ENCODE measurements around the gene DGKB. TPM values are rescaled to one million over a fixed set of nuclear protein-coding genes. Genes with fewer than 3 reads are reported as not detected.
A peak's percentile ranks its signal among the peaks of the same experiment; 100 is the strongest.

The DGKB gene
- total and polyA plus RNA-seq, 8 donors: 0.20 to 260 (median 3.2) TPM; not detected in 4

GRCh38 chr7:14179781-14180180 is 722.8 kb downstream of the DGKB start:
- H3K36me3 ChIP-seq: no peaks in the 10 kb centered on the region
- no peaks in the 10 kb centered on the region for H3K9me3 ChIP-seq
- intact Hi-C loops (cut with DNase I; ENCODE audit: low total_unique reads): no loop called here
- no peaks in the 10 kb centered on the region for H3K27me3 ChIP-seq
- no peak overlapping the region for H3K4me3 ChIP-seq
- 67 to 79% (median 74%) methylated on average over 6 of the region's 6 CpGs for WGBS, 5 donors
- no peak overlapping the region for H3K27ac ChIP-seq
- DNase-seq: no peak
- TF ChIP-seq POLR2AphosphoS5 (IDR thresholded peaks at IDR 0.05): no peak
- H3K4me1 ChIP-seq: no peaks in the 10 kb centered on the region

- TF ChIP-seq, protein P1, sequence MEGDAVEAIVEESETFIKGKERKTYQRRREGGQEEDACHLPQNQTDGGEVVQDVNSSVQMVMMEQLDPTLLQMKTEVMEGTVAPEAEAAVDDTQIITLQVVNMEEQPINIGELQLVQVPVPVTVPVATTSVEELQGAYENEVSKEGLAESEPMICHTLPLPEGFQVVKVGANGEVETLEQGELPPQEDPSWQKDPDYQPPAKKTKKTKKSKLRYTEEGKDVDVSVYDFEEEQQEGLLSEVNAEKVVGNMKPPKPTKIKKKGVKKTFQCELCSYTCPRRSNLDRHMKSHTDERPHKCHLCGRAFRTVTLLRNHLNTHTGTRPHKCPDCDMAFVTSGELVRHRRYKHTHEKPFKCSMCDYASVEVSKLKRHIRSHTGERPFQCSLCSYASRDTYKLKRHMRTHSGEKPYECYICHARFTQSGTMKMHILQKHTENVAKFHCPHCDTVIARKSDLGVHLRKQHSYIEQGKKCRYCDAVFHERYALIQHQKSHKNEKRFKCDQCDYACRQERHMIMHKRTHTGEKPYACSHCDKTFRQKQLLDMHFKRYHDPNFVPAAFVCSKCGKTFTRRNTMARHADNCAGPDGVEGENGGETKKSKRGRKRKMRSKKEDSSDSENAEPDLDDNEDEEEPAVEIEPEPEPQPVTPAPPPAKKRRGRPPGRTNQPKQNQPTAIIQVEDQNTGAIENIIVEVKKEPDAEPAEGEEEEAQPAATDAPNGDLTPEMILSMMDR (IDR thresholded peaks at IDR 0.05): no peak
- TF ChIP-seq POLR2AphosphoS5 (IDR thresholded peaks at IDR 0.05) (no peak), POLR2A (IDR thresholded peaks at IDR 0.05) (no peak), EP300 (IDR thresholded peaks at IDR 0.05) (no peak)
- Histone ChIP-seq H3K27ac (no peak overlapping the region), H3K27me3 (no peaks in the 10 kb centered on the region), H3K4me1 (no peaks in the 10 kb centered on the region), H3K9me3 (no peaks in the 10 kb centered on the region), H3K4me3 (no peak overlapping the region), H3K36me3 (no peaks in the 10 kb centered on the region)
- WGBS, 5 donors: 81 to 89% (median 88%) methylated on average over 5 of the region's 5 CpGs
- intact Hi-C loops (cut with DNase I; ENCODE audit: low total_unique reads): no loop called here
- DNase-seq: no peak
Measured at GRCh38 chr7:14177876-14178275, 724.7 kb downstream of the DGKB start.

DNA sequence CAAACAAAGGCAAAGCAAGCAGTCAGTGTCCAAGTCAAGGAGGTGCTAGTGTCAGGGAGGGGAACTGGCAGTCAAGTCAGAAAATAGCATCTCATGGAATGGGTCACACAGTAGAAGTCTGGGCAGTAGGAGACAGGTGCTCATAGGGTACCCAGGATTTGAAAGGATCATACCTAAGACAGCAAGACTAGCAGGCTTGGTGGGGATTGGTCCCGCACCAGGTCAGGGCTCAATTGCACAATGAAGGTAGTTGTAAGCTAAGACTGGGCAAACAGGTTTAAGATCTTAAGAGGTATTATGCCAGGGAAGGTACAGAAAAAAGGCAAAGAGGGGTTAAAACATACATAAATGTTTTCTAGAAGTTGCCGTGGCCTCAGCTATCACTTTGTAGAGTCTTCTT is 731.7 kb downstream of the DGKB start:
- 63 to 83% (median 69%) methylated on average over 2 of the region's 2 CpGs for WGBS, 5 donors
- DNase-seq: peak in 1 of 2 donors; percentile 2

DNA sequence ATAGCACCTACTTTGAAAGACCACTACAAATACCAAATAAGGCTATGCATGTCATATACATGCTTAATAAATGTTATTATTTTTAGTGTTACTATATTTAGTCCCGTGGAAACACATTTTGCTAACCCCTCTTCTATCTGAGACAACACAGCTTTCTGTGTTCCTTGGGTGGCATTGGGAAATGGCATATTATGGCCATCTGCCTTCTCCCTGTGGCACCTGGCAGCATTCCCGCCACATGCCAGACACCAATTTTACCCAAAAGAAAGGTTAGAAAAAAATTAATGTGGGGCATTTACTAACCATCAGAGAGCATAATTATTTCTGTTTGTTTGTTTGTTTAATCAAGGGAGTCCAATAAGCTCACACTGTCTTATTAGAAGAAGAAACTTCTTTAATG is 744.4 kb downstream of the DGKB start:
- no peak for TF ChIP-seq POLR2AphosphoS5 (IDR thresholded peaks at IDR 0.05)
- TF ChIP-seq, protein P1 (IDR thresholded peaks at IDR 0.05): no peak
- WGBS, 5 donors: 73 to 92% (median 89%) methylated on average over 2 of the region's 2 CpGs
- no peaks in the 10 kb centered on the region for H3K9me3 ChIP-seq
- H3K4me3 ChIP-seq: no peak overlapping the region
- H3K27ac ChIP-seq: no peak overlapping the region
- H3K4me1 ChIP-seq: no peaks in the 10 kb centered on the region
- H3K36me3 ChIP-seq: no peaks in the 10 kb centered on the region
- no peaks in the 10 kb centered on the region for H3K27me3 ChIP-seq
- DNase-seq: no peak
- intact Hi-C loops (cut with DNase I; ENCODE audit: low total_unique reads): no loop called here

More for the DNA sequence above, 731.7 kb downstream of the DGKB start:
- Histone ChIP-seq H3K4me3 (no peak overlapping the region), H3K27me3 (no peaks in the 10 kb centered on the region), H3K9me3 (peaks cover 0 to 10% (median 5%) of the 10 kb centered on the region in 4 donors), H3K36me3 (no peaks in the 10 kb centered on the region), H3K4me1 (no peaks in the 10 kb centered on the region), H3K27ac (no peak overlapping the region)
- intact Hi-C loops (cut with DNase I; ENCODE audit: low total_unique reads): no loop called here
- TF ChIP-seq EP300 (IDR thresholded peaks at IDR 0.05): no peak
- TF ChIP-seq POLR2AphosphoS5 (IDR thresholded peaks at IDR 0.05): no peak
- no peak for TF ChIP-seq POLR2A (IDR thresholded peaks at IDR 0.05)
- TF ChIP-seq, protein P1 (IDR thresholded peaks at IDR 0.05): no peak

GRCh38 chr7:14156436-14156835 is 746.1 kb downstream of the DGKB start:
- WGBS, 5 donors: 95 to 98% (median 95%) methylated on average over 1 of the region's 1 CpG

More at GRCh38 chr7:14156436-14156835, 746.1 kb downstream of the DGKB start:
- Histone ChIP-seq H3K27me3 (no peaks in the 10 kb centered on the region), H3K4me1 (no peaks in the 10 kb centered on the region), H3K27ac (no peak overlapping the region), H3K36me3 (no peaks in the 10 kb centered on the region), H3K4me3 (no peak overlapping the region), H3K9me3 (no peaks in the 10 kb centered on the region)
- no peak for DNase-seq
- TF ChIP-seq POLR2A (IDR thresholded peaks at IDR 0.05): no peak
- no peak for TF ChIP-seq EP300 (IDR thresholded peaks at IDR 0.05)
- TF ChIP-seq, protein P1 (IDR thresholded peaks at IDR 0.05): no peak
- intact Hi-C loops (cut with DNase I; ENCODE audit: low total_unique reads): no loop called here

Measured in stomach (tissue), 9 donors.